PC-3 (cell line): ENCODE measurements around the gene C2orf78.

Experiments
- EZH2 ChIP-seq: fragments of 300-600 bp; sonication (generic); IDR thresholded peaks from one replicate; pipeline ENCODE4 v1.6.1; 2017; ENCODE audit warnings: antibody characterized with exemption, mild to moderate bottlenecking, low read length; ENCODE audit not compliant: unreplicated experiment
- EZH2phosphoT487 ChIP-seq: fragments of 300-600 bp; sonication (generic); IDR thresholded peaks from 2 replicates; pipeline ENCODE4 v1.6.1; 2018; ENCODE audit warnings: mild to moderate bottlenecking, antibody characterized with exemption, low read length, borderline replicate concordance
- TF ChIP-seq, protein P1 (sequence below): fragments of 300-600 bp; sonication (generic); conservative IDR thresholded peaks from 2 replicates; pipeline ENCODE4 v1.5.1; 2017; ENCODE audit warnings: antibody characterized with exemption, low read depth, mild to moderate bottlenecking, low read length

DNA sequence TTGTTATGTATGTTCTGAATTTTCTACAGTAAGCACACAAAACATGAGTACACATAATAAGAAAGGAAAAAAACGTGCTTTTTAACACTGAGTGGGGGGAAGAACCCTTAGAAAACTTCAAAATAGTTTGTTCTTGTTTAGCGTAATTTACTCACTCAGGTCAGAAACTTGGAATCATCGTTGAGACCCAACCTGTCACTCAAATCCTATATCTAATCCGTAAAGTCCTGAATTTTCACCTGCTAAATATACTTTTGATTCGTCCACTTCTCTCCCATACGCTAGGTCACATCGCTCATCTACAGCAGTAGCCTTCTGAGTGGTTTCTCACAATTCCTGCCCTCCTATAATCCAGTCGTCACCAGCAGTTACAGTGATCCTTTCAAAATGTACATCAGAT lies 47.6 kb upstream of the C2orf78 start:
- TF ChIP-seq, protein P1, sequence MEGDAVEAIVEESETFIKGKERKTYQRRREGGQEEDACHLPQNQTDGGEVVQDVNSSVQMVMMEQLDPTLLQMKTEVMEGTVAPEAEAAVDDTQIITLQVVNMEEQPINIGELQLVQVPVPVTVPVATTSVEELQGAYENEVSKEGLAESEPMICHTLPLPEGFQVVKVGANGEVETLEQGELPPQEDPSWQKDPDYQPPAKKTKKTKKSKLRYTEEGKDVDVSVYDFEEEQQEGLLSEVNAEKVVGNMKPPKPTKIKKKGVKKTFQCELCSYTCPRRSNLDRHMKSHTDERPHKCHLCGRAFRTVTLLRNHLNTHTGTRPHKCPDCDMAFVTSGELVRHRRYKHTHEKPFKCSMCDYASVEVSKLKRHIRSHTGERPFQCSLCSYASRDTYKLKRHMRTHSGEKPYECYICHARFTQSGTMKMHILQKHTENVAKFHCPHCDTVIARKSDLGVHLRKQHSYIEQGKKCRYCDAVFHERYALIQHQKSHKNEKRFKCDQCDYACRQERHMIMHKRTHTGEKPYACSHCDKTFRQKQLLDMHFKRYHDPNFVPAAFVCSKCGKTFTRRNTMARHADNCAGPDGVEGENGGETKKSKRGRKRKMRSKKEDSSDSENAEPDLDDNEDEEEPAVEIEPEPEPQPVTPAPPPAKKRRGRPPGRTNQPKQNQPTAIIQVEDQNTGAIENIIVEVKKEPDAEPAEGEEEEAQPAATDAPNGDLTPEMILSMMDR: no peak
- TF ChIP-seq EZH2: no peak
- no peak for TF ChIP-seq EZH2phosphoT487
